ENCODE results near the gene DLEU7. TPM values are rescaled to one million over a fixed set of nuclear protein-coding genes. Genes with fewer than 3 reads are reported as not detected.

DLEU7 gene
- total RNA-seq, 1 donor from 2014 or later: not detected

DNA sequence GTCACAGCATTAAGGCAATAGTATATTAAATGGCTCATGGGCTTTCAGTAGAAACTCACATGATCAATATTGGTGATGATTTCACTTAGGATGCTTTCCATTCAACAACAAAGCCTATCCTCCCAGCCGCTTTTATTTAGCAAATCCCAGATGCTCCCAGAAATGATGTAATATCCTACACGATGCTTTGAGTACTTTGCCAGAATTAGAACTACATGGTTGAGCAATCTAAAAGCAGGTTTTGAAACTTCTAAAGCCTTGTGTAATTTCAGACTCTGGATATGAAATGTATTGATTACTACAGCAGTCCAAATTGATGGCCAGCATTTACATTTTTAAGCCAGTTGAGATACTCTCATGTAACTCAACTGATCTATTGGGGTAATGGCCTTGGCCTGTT is 13.6 kb downstream of the DLEU7 start:
- Mint-ChIP-seq H3K9me3 (peaks cover 3% of the 10 kb centered on the region), H3K4me3 (no peak overlapping the region), H3K4me1 (no peaks in the 10 kb centered on the region), H3K27me3 (no peaks in the 10 kb centered on the region), H3K36me3 (ENCODE audit: low read depth) (no peaks in the 10 kb centered on the region), H3K27ac (no peak overlapping the region)
- DNase-seq: no peak
- intact Hi-C loops (cut with micrococcal nuclease): no loop called here
- TF ChIP-seq, protein P1, sequence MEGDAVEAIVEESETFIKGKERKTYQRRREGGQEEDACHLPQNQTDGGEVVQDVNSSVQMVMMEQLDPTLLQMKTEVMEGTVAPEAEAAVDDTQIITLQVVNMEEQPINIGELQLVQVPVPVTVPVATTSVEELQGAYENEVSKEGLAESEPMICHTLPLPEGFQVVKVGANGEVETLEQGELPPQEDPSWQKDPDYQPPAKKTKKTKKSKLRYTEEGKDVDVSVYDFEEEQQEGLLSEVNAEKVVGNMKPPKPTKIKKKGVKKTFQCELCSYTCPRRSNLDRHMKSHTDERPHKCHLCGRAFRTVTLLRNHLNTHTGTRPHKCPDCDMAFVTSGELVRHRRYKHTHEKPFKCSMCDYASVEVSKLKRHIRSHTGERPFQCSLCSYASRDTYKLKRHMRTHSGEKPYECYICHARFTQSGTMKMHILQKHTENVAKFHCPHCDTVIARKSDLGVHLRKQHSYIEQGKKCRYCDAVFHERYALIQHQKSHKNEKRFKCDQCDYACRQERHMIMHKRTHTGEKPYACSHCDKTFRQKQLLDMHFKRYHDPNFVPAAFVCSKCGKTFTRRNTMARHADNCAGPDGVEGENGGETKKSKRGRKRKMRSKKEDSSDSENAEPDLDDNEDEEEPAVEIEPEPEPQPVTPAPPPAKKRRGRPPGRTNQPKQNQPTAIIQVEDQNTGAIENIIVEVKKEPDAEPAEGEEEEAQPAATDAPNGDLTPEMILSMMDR (IDR thresholded peaks at IDR 0.05): no peak
- ATAC-seq (ENCODE audit: low read depth): no peak
- POLR2A ChIA-PET: interaction anchor here (0.5 kb wide), 1 partner anchor 12 kb away, joined by 3 read pairs; no protein-coding TSS in a partner anchor
- CTCF ChIA-PET: no interaction called here

- H3K9me3 Mint-ChIP-seq: peaks cover under 1% of the 10 kb centered on the region
- intact Hi-C loops (cut with micrococcal nuclease): no loop called here
- no peak overlapping the region for H3K27ac Mint-ChIP-seq
- no peaks in the 10 kb centered on the region for H3K27me3 Mint-ChIP-seq
- TF ChIP-seq, protein P1 (IDR thresholded peaks at IDR 0.05): no peak
- no peaks in the 10 kb centered on the region for H3K4me1 Mint-ChIP-seq
- no peak overlapping the region for H3K4me3 Mint-ChIP-seq
- no peak for DNase-seq
- ChIA-PET POLR2A (no interaction called here), CTCF (no interaction called here)
- no peaks in the 10 kb centered on the region for H3K36me3 Mint-ChIP-seq (ENCODE audit: low read depth)
- no peak for ATAC-seq (ENCODE audit: low read depth)
Observed at GRCh38 chr13:50829226-50829625, 14.3 kb downstream of the DLEU7 start.

DNA sequence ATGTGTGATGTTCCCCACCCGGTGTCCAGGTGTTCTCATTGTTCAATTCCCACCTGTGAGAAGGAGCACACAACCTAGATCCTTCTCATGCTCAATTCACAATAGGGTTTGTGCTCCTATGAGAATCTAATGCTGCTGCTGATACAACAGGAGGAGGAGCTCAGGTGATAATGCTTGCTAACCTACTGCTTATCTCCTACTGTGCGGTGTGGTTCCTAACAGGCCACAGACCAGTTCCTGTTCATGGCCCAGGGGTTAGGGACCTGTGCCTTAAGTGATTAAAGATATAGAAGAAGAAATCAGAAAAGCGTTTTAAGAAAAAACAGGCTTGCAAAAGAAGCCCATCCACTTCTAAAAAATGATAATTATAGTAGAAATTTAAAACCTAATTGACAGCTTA is 17.5 kb downstream of the DLEU7 start:
- DNase-seq: no peak
- no peaks in the 10 kb centered on the region for H3K4me1 Mint-ChIP-seq
- no peaks in the 10 kb centered on the region for H3K9me3 Mint-ChIP-seq
- no peak overlapping the region for H3K4me3 Mint-ChIP-seq
- ChIA-PET CTCF (no interaction called here), POLR2A (interaction anchor here (0.7 kb wide), 1 partner anchor 91 kb away, joined by 3 read pairs; no protein-coding TSS in a partner anchor)
- H3K27me3 Mint-ChIP-seq: no peaks in the 10 kb centered on the region
- ATAC-seq (ENCODE audit: low read depth): no peak
- TF ChIP-seq, protein P1 (IDR thresholded peaks at IDR 0.05): no peak
- no peaks in the 10 kb centered on the region for H3K36me3 Mint-ChIP-seq (ENCODE audit: low read depth)
- H3K27ac Mint-ChIP-seq: no peak overlapping the region
- intact Hi-C loops (cut with micrococcal nuclease): no loop called here

DNA sequence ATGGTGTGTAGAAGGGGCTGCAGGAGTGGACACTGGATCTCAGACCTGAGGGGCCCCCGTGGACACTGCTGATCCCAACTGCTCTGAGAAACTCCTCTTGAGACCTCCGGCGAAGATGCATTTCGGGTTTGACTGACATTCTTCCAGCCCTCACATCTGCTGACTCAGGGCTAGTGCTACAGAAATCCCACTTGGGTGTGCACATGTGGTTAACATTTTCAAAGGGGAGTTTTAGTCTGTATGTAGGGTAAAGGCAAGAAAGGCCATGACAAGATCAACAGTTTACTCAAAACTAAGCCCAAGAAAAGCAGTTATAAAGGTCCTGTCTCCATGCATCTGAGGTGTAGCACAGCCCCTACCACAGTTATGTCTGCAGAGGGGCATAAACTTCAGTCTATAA is 31.2 kb downstream of the DLEU7 start:
- H3K27me3 Mint-ChIP-seq: no peaks in the 10 kb centered on the region

GRCh38 chr13:50810998-50811397 is 32.5 kb downstream of the DLEU7 start:
- CTCF ChIA-PET: interaction anchor here (0.9 to 5.4 kb wide), 3 partner anchors 10 to 104 kb away, joined by 4 to 28 read pairs (median 13); no protein-coding TSS in a partner anchor
- peak overlapping the region; percentile 65 for H3K4me3 Mint-ChIP-seq
- H3K36me3 Mint-ChIP-seq (ENCODE audit: low read depth): no peaks in the 10 kb centered on the region
- H3K9me3 Mint-ChIP-seq: peaks cover under 1% of the 10 kb centered on the region
- TF ChIP-seq, protein P1 (IDR thresholded peaks at IDR 0.05): no peak
- H3K27ac Mint-ChIP-seq: peak overlapping the region; percentile 84
- H3K4me1 Mint-ChIP-seq: peaks cover 43% of the 10 kb centered on the region
- DNase-seq (no peak), ATAC-seq (ENCODE audit: low read depth) (peak; percentile 93)
- POLR2A ChIA-PET: interaction anchor here (0.8 to 3.7 kb wide), 9 partner anchors 11 to 814 kb away, joined by 3 to 28 read pairs (median 11); partner anchors contain the start of genes RNASEH2B and TRIM13
- H3K27me3 Mint-ChIP-seq: no peaks in the 10 kb centered on the region
- intact Hi-C loops (cut with micrococcal nuclease): loop anchor here (1.0 to 5.0 kb wide), 2 partner anchors 81 to 101 kb away; no protein-coding TSS in a partner anchor

More for the DNA sequence above, 31.2 kb downstream of the DLEU7 start:
- DNase-seq: no peak
- H3K4me3 Mint-ChIP-seq: no peak overlapping the region
- H3K9me3 Mint-ChIP-seq: no peaks in the 10 kb centered on the region
- CTCF ChIA-PET: interaction anchor here (0.6 to 5.4 kb wide), 3 partner anchors 12 to 815 kb away, joined by 3 to 28 read pairs (median 6); partner anchors contain the start of gene TRIM13
- TF ChIP-seq, protein P1 (IDR thresholded peaks at IDR 0.05): no peak
- H3K4me1 Mint-ChIP-seq: peaks cover 43% of the 10 kb centered on the region
- H3K36me3 Mint-ChIP-seq (ENCODE audit: low read depth): no peaks in the 10 kb centered on the region
- ATAC-seq (ENCODE audit: low read depth): no peak
- POLR2A ChIA-PET: interaction anchor here (0.6 to 3.7 kb wide), 9 partner anchors 19 to 687 kb away, joined by 3 to 28 read pairs (median 5); partner anchors contain the start of gene RNASEH2B
- peak overlapping the region; percentile 74 for H3K27ac Mint-ChIP-seq
- intact Hi-C loops (cut with micrococcal nuclease): loop anchor here (5.0 kb wide), 1 partner anchor 80 kb away; no protein-coding TSS in a partner anchor
